NCI-H345 treated with DMSO at 0.1 percent for 48 hours (cell line): Measurements from ENCODE around the gene FCMR.
"Not testable (repeated sequence)": the region's sequence is repeated elsewhere in the genome, so short reads cannot be mapped to it uniquely, and the experiment has no call there.

Experiments
- DNase-seq: peaks from one replicate; lab custom pipeline; 2025; ENCODE audit not compliant: unreplicated experiment; lab: John Stamatoyannopoulos, UW

Gene FCMR

DNA sequence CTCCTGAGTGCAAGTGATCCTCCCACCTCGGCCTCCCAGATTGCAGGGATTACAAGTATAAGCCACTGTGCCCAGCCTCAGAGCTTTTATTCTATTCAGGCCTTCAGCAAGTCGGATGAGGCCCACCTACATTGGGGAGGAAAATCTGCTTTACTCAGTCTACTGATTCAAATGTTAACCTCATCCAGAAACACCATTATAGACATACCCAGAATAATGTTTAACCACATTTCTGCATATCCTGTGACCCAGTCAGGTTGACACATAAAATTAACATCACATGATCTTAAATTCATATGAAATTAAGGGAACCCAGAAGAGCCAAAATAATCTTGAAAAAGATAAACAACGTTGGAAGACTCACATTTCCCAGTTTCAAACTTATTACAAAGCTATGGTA is 41.4 kb downstream of the FCMR start:
- no peak for DNase-seq

DNA sequence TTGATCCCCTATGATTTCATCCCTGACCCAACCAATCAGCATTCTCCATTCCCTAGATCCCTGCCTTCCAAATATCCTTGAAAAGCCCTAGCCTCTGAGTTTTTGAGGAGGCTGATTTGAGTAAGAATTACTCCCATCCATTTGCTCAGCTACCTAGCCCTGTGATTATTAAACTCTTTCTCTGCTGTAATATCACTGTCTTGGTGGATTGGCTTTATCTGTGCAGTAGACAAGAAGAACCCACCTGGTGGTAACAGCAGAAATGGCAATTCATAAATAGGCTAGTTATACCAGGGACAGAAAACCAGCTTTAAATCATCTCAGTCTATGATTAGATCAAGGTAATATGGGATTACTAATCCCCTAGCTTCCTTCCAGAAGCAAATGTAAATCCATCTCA is 43.3 kb downstream of the FCMR start:
- DNase-seq: no peak

DNA sequence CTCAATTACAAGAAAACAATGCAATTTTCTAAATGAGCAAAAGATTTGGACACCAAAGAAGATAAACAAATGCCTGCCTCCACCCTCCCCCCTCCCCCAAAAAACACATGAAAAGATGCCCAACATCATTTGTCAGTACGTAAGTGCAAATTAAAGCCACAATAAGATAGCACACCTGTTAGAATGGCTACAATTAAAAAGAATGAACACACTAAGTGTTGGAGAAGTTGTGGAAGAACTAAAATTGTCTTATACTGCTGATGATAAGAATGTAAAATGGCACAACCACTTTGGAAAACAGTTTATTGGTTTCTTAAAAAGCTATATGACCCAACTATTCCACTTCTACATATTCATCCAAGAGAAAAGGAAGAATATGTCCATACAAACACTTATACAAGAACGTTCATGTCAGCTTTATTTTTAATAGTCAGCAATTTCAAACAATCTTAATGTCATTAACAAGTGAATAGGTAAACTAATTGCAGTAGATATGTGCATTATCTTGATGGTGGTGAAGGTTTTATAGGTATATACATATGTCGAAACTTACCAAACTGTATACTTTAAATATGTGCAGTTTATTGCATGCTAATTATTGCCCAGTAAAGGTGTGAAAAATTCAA is 45.9 kb downstream of the FCMR start:
- no peak for DNase-seq

DNA sequence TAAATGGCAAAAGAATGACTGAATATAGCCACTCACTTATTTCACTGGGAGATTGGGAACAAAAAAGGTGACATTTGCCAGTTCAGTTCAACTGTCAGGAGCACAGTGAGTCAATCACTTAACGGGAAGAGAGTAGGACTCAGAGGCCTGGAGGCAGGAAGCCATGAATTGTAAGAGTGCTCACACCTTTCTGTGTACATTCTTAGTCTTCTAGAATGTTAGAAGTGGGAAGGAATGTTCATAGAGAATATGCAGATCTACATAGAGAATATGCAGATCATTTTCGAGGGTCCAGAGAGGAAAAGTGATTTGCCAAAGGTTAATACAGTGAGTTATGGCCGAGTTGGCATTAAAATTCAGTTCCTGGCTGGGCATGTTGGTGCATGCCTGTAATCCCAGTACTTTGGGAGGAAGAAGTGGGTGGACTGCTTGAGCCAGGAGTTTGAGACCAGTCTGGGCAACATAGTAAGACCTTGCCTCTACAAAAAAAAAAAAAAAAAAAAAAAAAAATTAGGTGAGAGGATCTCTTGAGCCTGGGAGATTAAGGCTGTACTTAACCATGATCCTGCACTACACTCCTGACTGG is 48.0 kb downstream of the FCMR start:
- DNase-seq: no peak

DNA sequence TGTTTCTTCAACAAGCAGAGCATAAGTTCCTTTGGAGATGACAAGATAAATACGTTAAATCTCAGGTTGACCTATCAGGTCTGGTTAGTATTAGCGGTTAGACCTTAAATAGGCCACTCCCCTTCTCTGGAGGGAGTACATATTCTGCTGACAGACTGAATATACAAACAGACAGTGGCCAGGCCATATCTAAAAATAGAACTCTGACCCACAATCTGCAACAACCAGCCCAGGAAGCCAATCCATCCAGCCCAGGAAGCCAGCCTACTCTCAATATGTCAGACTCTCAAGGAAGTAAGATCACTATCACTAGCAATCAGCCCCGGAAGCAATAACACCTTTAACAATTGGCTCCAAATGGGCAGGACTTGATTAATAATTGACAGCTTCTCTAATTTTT is 49.6 kb downstream of the FCMR start:
- no peak for DNase-seq

DNA sequence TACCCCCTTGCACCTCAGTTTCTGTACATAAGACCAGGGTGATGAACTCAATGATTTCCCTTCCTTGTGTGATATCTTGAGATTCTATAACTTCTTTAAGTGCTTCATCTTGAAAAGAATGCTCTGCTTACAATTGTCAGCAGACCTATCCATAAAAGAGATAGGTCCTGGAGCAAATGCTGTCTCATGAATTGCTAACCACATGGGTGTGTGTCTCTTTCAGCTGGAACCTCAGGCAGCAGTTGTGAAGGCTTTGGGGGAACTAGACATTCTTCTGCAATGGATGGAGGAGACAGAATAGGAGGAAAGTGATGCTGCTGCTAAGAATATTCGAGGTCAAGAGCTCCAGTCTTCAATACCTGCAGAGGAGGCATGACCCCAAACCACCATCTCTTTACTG is 53.5 kb downstream of the FCMR start:
- no peak for DNase-seq

DNA sequence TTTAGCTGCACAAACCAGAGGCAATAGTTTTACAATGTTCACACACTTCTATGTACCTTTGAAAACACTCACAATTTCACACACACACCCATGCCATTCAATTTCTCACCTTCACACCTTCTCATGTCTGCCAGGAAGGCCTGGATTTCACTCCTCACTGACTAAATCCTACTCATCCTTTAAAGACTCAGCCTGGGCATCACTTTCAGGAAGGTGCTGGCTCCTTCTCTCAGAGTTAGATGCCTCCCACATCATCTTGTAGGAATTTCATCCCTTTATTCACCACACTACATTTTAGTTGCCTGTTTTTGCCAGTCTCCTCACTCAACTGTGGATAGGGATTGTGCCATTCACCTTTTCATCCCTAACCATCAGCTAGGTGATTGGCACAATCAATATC is 54.0 kb downstream of the FCMR start:
- no peak for DNase-seq

DNA sequence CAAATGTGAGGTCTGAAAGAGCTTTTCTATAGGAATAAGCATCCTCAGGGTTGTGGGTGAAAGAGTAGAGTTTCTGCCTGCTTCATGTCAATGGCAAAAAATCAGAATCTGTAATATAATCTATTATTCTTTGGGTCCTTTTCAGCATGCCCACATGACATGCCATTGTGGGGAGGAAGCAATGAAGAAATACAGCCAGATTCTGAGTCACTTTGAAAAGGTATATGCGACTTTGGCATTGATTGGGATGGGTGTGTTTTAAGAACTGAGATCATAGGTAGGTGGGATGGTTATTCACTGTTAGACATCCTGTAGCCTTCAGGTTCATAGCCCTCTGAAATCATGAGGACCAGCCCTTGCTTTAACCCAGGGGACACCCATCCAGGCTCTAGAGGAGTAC is 54.5 kb downstream of the FCMR start:
- DNase-seq: no peak

DNA sequence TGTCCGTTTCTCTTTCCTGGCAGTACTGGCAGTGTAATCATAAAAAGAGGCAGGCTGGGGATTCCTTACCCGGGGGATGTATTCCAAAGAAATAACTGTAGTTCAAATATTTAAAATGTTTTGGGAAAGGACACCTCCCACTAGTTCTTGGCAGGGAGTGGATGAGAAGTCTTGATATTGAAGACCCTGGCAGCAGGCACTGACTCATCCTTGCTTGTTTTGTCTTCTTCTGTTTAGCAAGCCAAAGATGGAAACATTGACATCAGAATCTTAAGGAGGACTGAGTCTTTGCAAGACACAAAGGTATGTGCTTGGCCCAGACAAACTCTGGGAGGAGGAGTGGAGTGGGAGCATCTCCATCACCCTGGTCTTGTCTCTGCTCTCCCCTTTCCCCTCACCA is 55.7 kb downstream of the FCMR start:
- no peak for DNase-seq

DNA sequence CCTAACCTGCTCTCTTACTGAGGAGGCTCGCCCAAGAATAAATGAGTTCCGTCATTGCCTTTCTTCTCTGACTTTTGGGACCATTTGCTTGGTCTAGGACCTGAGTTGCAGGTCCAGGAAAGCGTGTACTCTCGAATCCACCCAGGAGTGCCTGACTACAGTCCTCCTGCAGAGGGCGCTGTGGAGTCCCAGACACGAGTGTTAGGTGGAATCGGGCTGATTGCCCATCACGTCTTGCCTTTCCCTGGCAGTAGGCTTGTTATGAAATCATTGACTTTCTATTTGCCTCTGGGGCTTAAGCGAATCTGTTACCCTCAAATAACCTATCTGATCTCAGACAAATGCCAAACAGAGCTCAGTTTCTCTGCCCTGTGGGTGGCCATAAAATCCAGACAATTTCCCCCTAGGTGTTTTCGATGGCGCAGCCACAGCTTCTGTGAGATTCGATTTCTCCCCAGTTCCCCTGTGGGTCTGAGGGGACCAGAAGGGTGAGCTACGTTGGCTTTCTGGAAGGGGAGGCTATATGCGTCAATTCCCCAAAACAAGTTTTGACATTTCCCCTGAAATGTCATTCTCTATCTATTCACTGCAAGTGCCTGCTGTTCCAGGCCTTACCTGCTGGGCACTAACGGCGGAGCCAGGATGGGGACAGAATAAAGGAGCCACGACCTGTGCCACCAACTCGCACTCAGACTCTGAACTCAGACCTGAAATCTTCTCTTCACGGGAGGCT is 56.6 kb downstream of the FCMR start, which contains the start of gene IL20:
Gene IL20, plus strand, starts transcription at position 685 of the 733 bp plus-strand sequence. CDS start 230 bp downstream, outside the sequence.
- DNase-seq: no peak

DNA sequence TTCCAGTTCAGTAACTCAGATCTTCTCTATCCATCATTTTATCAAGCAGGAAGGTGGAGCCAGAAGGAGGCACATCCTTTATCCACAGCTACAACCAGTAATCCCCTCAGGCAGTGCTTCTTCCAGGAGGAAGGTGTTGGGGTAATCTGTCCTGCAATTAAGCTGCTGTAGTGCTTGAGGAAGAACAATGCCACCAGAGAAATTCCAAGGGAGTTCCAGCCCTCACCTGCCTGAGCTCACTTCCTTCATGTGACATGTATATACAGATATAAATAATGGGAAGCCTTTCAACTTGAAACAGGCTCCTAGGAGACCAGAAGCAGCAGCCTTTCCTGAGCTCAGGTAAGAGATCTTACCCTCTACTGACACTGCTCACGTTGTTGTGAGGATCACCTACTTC is 58.5 kb downstream of the FCMR start:
- no peak for DNase-seq

DNA sequence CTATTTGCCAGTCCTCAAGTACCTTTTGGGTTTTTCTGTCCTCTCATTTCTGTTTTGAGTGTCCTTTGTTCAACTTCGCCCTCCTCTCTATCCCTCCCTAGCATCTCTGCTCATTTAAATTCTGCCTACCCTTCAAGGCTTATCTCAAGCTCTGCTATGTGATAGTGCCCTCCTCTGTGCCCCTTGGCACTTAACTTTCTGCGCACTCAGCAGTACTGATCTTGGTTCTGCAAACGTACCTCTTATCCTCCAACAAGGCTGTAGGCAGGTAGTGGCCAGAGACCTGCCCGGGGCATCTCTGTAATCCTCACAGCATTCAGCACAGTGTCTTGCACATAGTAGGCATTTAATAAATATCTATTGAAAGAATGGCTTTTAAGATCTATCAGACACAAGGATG is 61.6 kb downstream of the FCMR start:
- DNase-seq: no peak

DNA sequence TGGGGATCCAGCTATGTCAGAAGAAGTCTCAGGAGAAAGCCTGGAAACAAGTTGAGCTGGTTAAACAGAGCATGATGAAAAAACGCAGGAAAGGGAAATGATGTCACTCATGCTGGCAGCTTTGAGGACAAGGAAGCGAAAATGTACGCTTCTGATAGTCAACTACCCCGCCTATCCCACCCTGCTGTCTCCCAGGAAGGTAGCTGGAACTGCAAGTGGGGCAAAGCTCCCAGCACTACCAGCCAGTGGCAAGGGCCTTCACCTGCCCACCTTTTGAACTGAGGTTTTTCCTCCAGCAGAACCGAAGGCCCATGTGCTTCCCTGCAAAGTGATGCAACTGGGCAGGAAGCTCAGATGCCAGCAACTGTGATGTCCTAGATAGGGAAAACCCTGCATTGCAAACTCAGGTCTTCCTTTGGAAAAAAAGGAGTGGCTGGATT is 62.6 kb downstream of the FCMR start:
- no peak for DNase-seq

DNA sequence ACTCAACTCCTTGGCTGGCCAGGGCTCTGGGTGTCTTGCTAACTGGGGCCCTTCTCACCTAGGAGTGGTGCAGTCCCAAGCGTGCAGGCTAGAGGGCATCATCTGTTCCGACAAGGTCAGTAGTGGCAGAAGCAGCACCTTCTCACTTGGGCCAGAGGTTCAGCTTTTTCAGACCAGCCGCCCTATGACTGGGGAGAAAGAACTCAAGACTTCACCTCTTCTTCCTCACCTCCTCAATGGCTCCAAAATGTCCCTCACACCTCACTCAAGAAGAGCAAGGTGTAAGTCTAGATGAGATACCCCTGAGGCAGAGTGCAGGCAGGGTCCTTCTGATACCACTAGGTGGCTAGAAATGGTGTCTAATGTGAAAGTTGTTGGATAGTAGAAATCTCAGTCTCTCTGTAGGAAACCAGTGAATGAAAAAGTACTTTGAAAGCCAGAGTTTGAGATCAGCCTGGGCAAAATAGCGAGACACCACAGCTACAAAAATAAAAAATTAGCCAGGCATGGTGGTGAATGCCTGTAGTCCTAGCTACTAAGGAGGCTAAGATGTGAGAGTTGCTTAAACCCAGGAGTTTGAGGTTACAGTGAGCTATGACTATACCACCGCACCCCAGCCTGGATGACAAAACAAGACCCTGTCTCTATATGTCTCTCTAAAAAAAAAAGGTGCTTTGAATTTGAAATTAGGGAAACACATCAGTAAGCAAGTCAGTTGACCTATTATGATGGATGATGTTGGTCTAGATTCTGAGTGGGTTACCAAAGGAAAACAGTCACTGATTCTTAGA is 64.9 kb downstream of the FCMR start:
- DNase-seq: no peak

DNA sequence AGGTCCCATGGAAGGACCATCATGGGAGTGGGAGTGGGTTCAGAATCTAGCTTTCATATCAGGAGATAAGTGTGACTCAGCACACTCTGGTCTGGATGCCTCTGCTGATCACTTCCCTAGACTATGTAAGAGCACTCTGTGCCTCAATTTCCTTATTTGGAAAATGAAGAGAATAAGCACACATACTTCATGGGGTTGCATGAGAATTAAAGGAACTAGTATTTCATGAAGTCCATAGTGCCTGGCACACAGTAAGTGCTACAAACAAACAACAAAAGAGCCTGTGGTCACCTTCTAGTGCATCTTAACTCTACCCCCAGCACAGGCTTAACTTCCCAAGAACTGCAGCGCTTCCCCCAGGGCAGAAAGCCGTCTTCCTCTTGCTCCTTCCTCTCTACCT is 65.9 kb downstream of the FCMR start:
- DNase-seq: no peak

DNA sequence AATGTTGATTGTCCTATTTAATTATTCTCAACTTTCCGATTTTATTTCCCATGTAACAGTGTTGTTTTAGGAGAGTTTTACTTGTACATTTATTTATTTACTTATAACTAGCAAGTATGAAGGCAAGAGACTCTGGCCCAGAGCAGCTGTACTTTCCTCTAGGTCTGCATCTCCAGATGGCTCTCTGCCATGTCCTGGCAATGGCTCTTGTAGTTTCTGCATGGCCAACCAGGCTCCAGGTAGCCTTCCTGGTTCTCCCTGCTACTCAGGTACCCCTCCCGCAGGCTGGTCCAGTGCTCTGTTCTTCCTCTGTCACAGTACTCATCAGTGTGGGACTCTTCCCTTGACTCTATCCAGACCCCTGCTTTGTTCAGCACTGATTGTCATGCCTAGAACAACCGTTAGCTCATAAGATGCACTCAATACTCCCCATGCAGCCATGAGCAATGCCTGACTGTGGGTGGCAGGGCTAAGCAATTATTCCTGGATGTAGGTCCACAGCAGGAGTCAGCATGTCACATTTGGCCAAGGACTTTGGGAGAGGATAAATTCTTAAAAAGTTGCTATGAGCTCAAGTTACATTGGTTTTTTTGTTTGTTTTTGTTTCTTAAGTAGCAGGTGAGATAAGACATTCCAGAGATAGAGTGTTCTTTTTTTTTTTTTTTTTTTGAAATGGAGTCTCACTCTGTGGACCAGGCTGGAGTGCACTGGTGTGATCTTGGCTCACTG is 67.2 kb downstream of the FCMR start:
- no peak for DNase-seq

DNA sequence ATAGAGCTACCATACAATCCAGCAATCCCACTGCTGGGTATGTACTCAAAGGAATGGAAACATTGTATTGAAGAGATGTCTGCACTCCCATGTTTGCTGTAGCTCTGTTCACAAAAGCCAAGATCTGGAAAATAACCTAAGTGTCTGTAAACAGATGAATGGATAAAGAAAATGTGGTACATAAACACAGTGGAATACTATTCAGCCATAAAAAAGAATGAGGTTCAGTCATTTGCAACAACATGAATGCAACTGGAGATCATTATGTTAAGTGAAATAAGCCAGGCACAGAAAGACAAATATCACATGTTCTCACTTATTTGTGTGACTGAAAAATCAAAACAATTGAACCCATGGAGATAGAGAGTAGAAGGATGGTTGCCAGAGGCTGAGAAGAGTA is 68.0 kb downstream of the FCMR start:
- not testable (repeated sequence) for DNase-seq
